K562 (cell line): ENCODE data around the gene IFI16. TPM values are rescaled to one million over a fixed set of nuclear protein-coding genes. Genes with fewer than 3 reads are reported as not detected.
A peak's percentile ranks its signal among the peaks of the same experiment; 100 is the strongest.

Source experiments
- ATAC-seq: fragments of 200-7000 bp; cut with Tn5 transposase; 3 replicates; pipeline ENCODE4 v1.9.1; 2020; ENCODE audit warnings: moderate library complexity
- BruUV-seq: library from RNA; stranded (reverse); fragments of 400-500 nt; replicated peaks from 2 replicates; lab custom pipeline; 2021; lab: Mats Ljungman, UMichigan
- CTCF ChIA-PET: fragments of 300-600 bp; formaldehyde crosslinking; extraction: SDS; loops from one replicate; lab custom pipeline; 2021; ENCODE audit warnings: low intra/inter-chr PET ratio; lab: Yijun Ruan, JAX
- POLR2A ChIA-PET: fragments of 300-600, 350-650 bp; sonication (Branson Sonifier 250); formaldehyde crosslinking; extraction: SDS; loops from one replicate; lab custom pipeline; 2021; ENCODE audit warnings: antibody characterized with exemption, inconsistent platforms; lab: Yijun Ruan, JAX
- DNase-seq, 4 experiments: peaks; one replicate each; pipeline versions ENCODE4 v3.0.0 to v3.0.0-alpha.2; 2011 to 2018; ENCODE audit warnings: low spot score in 3 of 4, mixed read lengths in 3 of 4; ENCODE audit errors: extremely low read depth in 1 of 4
- FAIRE-seq: peaks from 2 replicates; lab custom pipeline; 2011; peaks lifted over from hg19 to GRCh38; lab: Jason Lieb, UNC
- H2AFZ ChIP-seq: 2 replicates; pipeline ENCODE4 v1.6.0; 2011; ENCODE audit warnings: low read depth, low read length, control low read depth, inconsistent platforms
- H3K27ac ChIP-seq: fragments of 200-600 bp; 3 replicates; pipeline ENCODE4 v1.8.0; 2011; ENCODE audit warnings: low read depth, mild to moderate bottlenecking, control low read depth, inconsistent platforms, low read length, moderate library complexity, mixed read lengths; ENCODE audit errors: extremely low read depth
- H3K27me3 ChIP-seq, 2 experiments: fragments of 300-600 bp in 1 of 2; 2 replicates in 1 of 2; 3 replicates in 1 of 2; pipeline versions ENCODE4 v1.6.0 to v1.8.0; 2011; ENCODE audit warnings: inconsistent platforms in 2 of 2, low read length in 2 of 2, mild to moderate bottlenecking in 1 of 2, mixed read lengths in 1 of 2, moderate library complexity in 1 of 2; ENCODE audit not compliant: control insufficient read depth in 2 of 2, insufficient read depth in 2 of 2
- H3K36me3 ChIP-seq: fragments of 300-600 bp; 3 replicates; pipeline ENCODE4 v1.8.0; 2011; ENCODE audit warnings: mild to moderate bottlenecking, low read length, inconsistent platforms; ENCODE audit not compliant: control insufficient read depth, insufficient read depth
- H3K4me1 ChIP-seq, 2 experiments: fragments of 200-600 bp in 1 of 2; replicated peaks in 1 of 2; 2 replicates in 1 of 2; 3 replicates in 1 of 2; pipeline versions ENCODE4 v1.5.1 to v1.8.0; 2011; ENCODE audit warnings: inconsistent platforms in 2 of 2, low read length in 2 of 2, mild to moderate bottlenecking in 1 of 2, mixed read lengths in 1 of 2, moderate library complexity in 1 of 2; ENCODE audit not compliant: control insufficient read depth in 2 of 2, insufficient read depth in 2 of 2
- H3K4me2 ChIP-seq: 2 replicates; pipeline ENCODE4 v1.6.1; 2011; ENCODE audit warnings: low read length, control low read depth, inconsistent platforms, mixed read lengths; ENCODE audit not compliant: insufficient read depth
- H3K4me3 ChIP-seq: fragments of 200-600 bp; sonication (generic), shearing (Covaris generic); 2 replicates; pipeline ENCODE4 v1.5.1; 2016; ENCODE audit warnings: control low read depth, inconsistent platforms
- H3K79me2 ChIP-seq: fragments of 200-600 bp; 3 replicates; pipeline ENCODE4 v1.8.0; 2011; ENCODE audit warnings: low read length, inconsistent platforms; ENCODE audit not compliant: control insufficient read depth, insufficient read depth
- H3K9ac ChIP-seq, 2 experiments: 2 replicates each; pipeline versions ENCODE4 v1.6.0 to v1.6.1; 2011; ENCODE audit warnings: low read depth in 2 of 2, low read length in 2 of 2, control low read depth in 1 of 2, inconsistent platforms in 1 of 2, mild to moderate bottlenecking in 1 of 2, mixed read lengths in 1 of 2; ENCODE audit not compliant: insufficient read depth in 1 of 2
- H3K9me1 ChIP-seq: one replicate; pipeline ENCODE4 v1.6.0; 2011; ENCODE audit warnings: inconsistent platforms, mild to moderate bottlenecking, low read length, moderate library complexity; ENCODE audit not compliant: control insufficient read depth, insufficient read depth
- H3K9me3 ChIP-seq: replicated peaks from 2 replicates; pipeline ENCODE4 v1.5.1; 2011; ENCODE audit warnings: low read depth, low read length, inconsistent platforms; ENCODE audit not compliant: control insufficient read depth, insufficient read depth
- H4K20me1 ChIP-seq: replicated peaks from 2 replicates; pipeline ENCODE4 v1.6.1; 2011; ENCODE audit warnings: low read length, inconsistent platforms, mixed read lengths; ENCODE audit not compliant: control insufficient read depth, insufficient read depth
- BMI1 ChIP-seq: fragments of 150-350 bp; IDR thresholded peaks from 2 replicates; pipeline ENCODE4 v1.6.1; 2014; ENCODE audit warnings: low read length
- CHD4 ChIP-seq: fragments of 200-600 bp; sonication (generic); IDR thresholded peaks from 3 replicates; pipeline ENCODE4 v1.6.1; 2012; ENCODE audit warnings: low read depth, mild to moderate bottlenecking, mixed read lengths, low read length, inconsistent platforms; ENCODE audit not compliant: insufficient read depth, insufficient replicate concordance, poor library complexity, severe bottlenecking
- CTBP1 ChIP-seq: fragments of 450-650 bp; IDR thresholded peaks from 2 replicates; pipeline ENCODE4 v1.6.1; 2016; ENCODE audit warnings: borderline replicate concordance
- FOSL1 ChIP-seq: fragments of 200-800 bp; sonication (Bioruptor generic); conservative IDR thresholded peaks from 2 replicates; pipeline ENCODE4 v1.6.1; 2016; ENCODE audit warnings: missing genetic modification characterization, missing compliant biosample characterization
- NCOA2 ChIP-seq, 2 experiments: fragments of 450-650 bp; IDR thresholded peaks; 2 replicates each; pipeline ENCODE4 v1.6.1; 2018; ENCODE audit warnings: mild to moderate bottlenecking in 2 of 2, moderate library complexity in 1 of 2; ENCODE audit not compliant: partially characterized antibody in 2 of 2
- SMARCE1 ChIP-seq: fragments of 450-650 bp; IDR thresholded peaks from 2 replicates; pipeline ENCODE4 v1.7.1; 2016; ENCODE audit warnings: mild to moderate bottlenecking
- SPI1 ChIP-seq: IDR thresholded peaks from 2 replicates; pipeline ENCODE4 v1.6.1; 2011; ENCODE audit warnings: low read depth, low read length, control low read depth, borderline replicate concordance
- WHSC1 ChIP-seq: IDR thresholded peaks from one replicate; pipeline ENCODE4 v1.6.1; 2012; ENCODE audit warnings: low read length, control low read depth, inconsistent platforms
- WGBS: fragments of 100-300 bp; shearing (Covaris generic); methylation state at CpG from one replicate; pipeline ENCODE4 v1.1.6; 2016; ENCODE audit warnings: low coverage, mixed read lengths; ENCODE audit not compliant: insufficient coverage; ENCODE audit errors: missing lambda C conversion rate; 5-methylcytosine and 5-hydroxymethylcytosine counted together
- in situ Hi-C: fragments of 300-500 bp; cut with MboI; formaldehyde crosslinking; loops from 4 replicates; pipeline ENCODE4 v1.15.0; 2018; ENCODE audit warnings: inconsistent platforms, mixed read lengths
- intact Hi-C: fragments of 100-400 bp; cut with micrococcal nuclease; formaldehyde crosslinking; loops from 2 replicates; pipeline ENCODE4 v1.14.2; 2022
- polyA plus RNA-seq, 8 experiments: library from polyadenylated mRNA; depleted of rRNA in 4 of 8; stranded (reverse) in 5 of 8; unstranded in 3 of 8; fragments of >200 nt; fragmentation: Nextera tagmentation in 2 of 8; fragmentation: Illumina TruSeq in 1 of 8; extraction: Ambion mirVana in 2 of 8; extraction: Trizol in 1 of 8; gene quantifications; 2 replicates each; pipeline versions ENCODE4 v1.2.1 to v1.2.3, GENCODE V29; 2011 to 2014; ENCODE audit warnings: inconsistent platforms in 1 of 8, missing spikeins in 1 of 8
- total RNA-seq, 7 experiments: library from RNA; depleted of rRNA in 6 of 7; stranded (reverse); fragments of >200 nt in 6 of 7; fragmentation: Illumina TruSeq in 2 of 7; extraction: Trizol in 2 of 7; gene quantifications; 2 replicates each; pipeline versions ENCODE4 v1.2.1 to v1.2.3, GENCODE V29; 2011 to 2021; ENCODE audit warnings: low replicate concordance in 1 of 7

IFI16 gene
- total and polyA plus RNA-seq, 9 of the 15 experiments (the other 6 are each of a cell fraction or from before 2014, with no cell fraction given), result 0.70 to 2.8 (median 1.6) TPM

DNA sequence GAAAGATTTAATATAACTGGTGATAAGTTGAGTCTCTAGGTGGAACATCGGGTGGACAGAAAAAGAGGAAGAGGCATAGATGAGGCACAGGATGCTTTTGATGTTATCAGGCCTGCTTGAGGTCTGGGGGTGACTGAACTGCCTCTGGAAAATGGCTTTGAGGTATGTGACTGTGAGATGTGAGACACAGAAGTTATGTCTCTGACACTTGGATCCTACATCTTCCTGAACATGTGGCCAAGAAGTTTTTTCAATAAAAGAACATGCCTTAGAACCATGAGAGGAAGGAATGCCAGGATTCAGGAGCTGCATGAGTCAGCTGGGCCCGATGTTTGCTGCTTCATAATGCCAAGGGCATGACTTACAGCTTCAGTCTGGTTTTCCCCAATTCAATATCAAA is 78.3 kb downstream of the IFI16 start:
- Histone ChIP-seq H3K27me3 (no peaks in the 10 kb centered on the region; a peak in 1 of 5 replicates), H3K9ac (no peak overlapping the region), H3K36me3 (no peaks in the 10 kb centered on the region), H3K79me2 (no peaks in the 10 kb centered on the region), H3K27ac (no peak overlapping the region), H3K4me3 (no peak overlapping the region), H3K4me2 (no peak overlapping the region), H3K4me1 (no peaks in the 10 kb centered on the region; a peak in 1 of 5 replicates), H3K9me1 (no peaks in the 10 kb centered on the region), H4K20me1 (no peaks in the 10 kb centered on the region), H2AFZ (no peak overlapping the region), H3K9me3 (no peaks in the 10 kb centered on the region)
- in situ Hi-C loops, result no loop called here
- intact Hi-C loops, result no loop called here
- BruUV-seq, result no TSS peak
- ChIA-PET CTCF (interaction anchor here (0.8 kb wide), 1 partner anchor 1098 kb away, joined by 4 read pairs; no protein-coding TSS in a partner anchor), POLR2A (interaction anchor here (1.6 kb wide), 1 partner anchor 11 kb away, joined by 5 read pairs; the partner anchor contains the start of gene AIM2)
- FAIRE-seq (no peak), ATAC-seq (no peak), DNase-seq (no peak)
- TF ChIP-seq CTBP1 (peak; percentile 74; the same call in 1 of the 2 replicates), BMI1 (no peak), SPI1 (peak; percentile 87), SMARCE1 (peak; percentile 57; the same call in 1 of the 2 replicates), WHSC1 (no peak), FOSL1 (tag) (peak; percentile 50; the same call in 1 of the 2 replicates), CHD4 (no peak), NCOA2 (IDR thresholded peaks at IDR 0.05; ENCODE audit: partially characterized antibody in 2 of 2) (no peak)
- WGBS, result 3% methylated on average over 2 of the region's 2 CpGs
